A549 treated with Hydrocortisone at 1 μM for 4 hours (cell line): Measurements from ENCODE around the gene NBPF9. TPM values are rescaled to one million over a fixed set of nuclear protein-coding genes. Genes with fewer than 3 reads are reported as not detected.

Experiments
- total RNA-seq: library from RNA; stranded (reverse); fragments of 200-300 nt; extraction: Qiagen RNA extraction; gene quantifications from 5 replicates; pipeline ENCODE4 v1.2.3, GENCODE V29; 2022

Gene NBPF9
- 13.5 to 16.1 TPM (median 14.2 TPM) in 5 replicates for total RNA-seq

DNA sequence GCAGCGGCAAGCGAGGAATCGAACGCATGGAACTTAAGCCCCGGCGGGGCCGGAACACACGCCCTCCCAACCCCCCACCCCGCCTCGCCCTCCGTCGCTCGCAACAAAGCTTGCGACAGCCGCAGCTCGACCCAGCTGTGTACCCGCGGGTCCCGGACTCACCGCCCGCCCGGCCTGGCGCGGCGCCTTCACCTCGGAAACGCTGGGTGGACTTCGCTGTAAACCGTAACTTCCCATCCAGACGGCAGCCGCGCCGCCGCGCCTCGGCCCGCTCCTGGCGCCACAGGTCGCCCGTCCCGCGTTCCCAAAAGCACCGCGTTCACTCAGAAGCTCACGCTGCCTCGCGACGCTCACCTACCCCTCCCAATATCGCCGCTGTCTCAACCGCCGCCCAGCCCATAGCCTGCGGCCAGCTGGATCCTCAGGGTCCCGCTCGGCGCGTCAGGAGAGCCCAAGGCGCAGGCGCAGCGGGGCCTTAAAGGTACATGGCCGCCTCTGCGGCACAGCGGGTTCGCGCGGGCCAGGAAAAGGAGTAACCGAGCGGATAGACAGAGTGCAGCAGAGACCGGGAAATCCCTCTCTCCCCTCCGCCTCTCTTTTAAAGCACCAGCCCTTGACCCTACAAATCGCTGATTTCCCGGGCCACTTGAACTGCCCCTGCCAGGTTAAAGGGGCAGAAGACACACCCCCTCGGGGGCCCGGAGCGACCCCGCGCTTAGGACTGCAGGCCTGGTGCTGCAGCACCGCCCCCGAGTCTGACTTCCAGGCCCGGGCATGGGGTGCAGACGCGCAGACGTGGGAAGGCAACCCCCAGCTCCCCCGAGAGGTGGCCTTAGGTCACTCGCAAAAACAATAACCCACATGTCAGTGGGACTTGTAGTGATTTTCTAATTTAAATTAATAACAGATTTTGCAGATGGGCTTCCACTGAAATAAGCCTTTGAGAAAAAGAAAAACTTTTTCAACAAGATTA, at the start of gene NBPF9:
Gene NBPF9, minus strand, starts transcription at position 443 of the 973 bp plus-strand sequence. CDS start 21,412 bp downstream, outside the sequence.

